Right atrium auricular region (tissue), 2 donors: Measurements from ENCODE around the gene FCHSD2. TPM values are rescaled to one million over a fixed set of nuclear protein-coding genes. Genes with fewer than 3 reads are reported as not detected.

Experiments used
- DNase-seq: peaks from one replicate; pipeline ENCODE4 v3.0.0-alpha.2; 2019; ENCODE audit warnings: low spot score
- H3K27ac ChIP-seq, 2 donors: fragments of 200-600 bp; sonication (generic); 1 replicate in 1 of 2; 2 replicates in 1 of 2; pipeline ENCODE4 v1.5.1; 2016 to 2019
- H3K27me3 ChIP-seq, 2 donors: fragments of 200-600 bp; sonication (generic); one replicate each; pipeline versions ENCODE4 v1.5.1 to v1.6.0; 2017 to 2019
- H3K36me3 ChIP-seq: fragments of 200-600 bp; sonication (generic); one replicate; pipeline ENCODE4 v1.5.1; 2016
- H3K4me1 ChIP-seq, 2 donors: fragments of 200-600 bp; sonication (generic); one replicate each; pipeline versions ENCODE4 v1.5.1 to v1.6.0; 2017 to 2019
- H3K4me3 ChIP-seq, 2 donors: fragments of 200-600 bp; sonication (generic); 1 replicate in 1 of 2; 2 replicates in 1 of 2; pipeline ENCODE4 v1.5.1; 2017 to 2019; ENCODE audit warnings: mild to moderate bottlenecking in 1 of 2, moderate library complexity in 1 of 2
- H3K9me3 ChIP-seq, 2 donors: fragments of 200-600 bp; sonication (generic); one replicate each; pipeline ENCODE4 v1.5.1; 2019
- total RNA-seq, 2 donors: library from RNA; depleted of rRNA; stranded (reverse); fragments of >200 nt; gene quantifications; one replicate each; pipeline ENCODE4 v1.1.0, GENCODE V29; 2016
- TF ChIP-seq, protein P1 (sequence below), 2 donors: fragments of 200-600 bp; sonication (generic); IDR thresholded peaks; one replicate each; pipeline ENCODE4 v1.5.1; 2019; ENCODE audit warnings: antibody characterized with exemption in 2 of 2

The FCHSD2 gene
- total RNA-seq, 2 donors from 2014 or later, result 23.9 to 24.0 TPM

- Histone ChIP-seq H3K27ac (no peak overlapping the region), H3K4me1 (no peaks in the 10 kb centered on the region), H3K36me3 (no peaks in the 10 kb centered on the region), H3K4me3 (no peak overlapping the region), H3K27me3 (no peaks in the 10 kb centered on the region), H3K9me3 (peaks cover 0 to 37% of the 10 kb centered on the region in 2 donors)
- no peak for DNase-seq
- TF ChIP-seq, protein P1, sequence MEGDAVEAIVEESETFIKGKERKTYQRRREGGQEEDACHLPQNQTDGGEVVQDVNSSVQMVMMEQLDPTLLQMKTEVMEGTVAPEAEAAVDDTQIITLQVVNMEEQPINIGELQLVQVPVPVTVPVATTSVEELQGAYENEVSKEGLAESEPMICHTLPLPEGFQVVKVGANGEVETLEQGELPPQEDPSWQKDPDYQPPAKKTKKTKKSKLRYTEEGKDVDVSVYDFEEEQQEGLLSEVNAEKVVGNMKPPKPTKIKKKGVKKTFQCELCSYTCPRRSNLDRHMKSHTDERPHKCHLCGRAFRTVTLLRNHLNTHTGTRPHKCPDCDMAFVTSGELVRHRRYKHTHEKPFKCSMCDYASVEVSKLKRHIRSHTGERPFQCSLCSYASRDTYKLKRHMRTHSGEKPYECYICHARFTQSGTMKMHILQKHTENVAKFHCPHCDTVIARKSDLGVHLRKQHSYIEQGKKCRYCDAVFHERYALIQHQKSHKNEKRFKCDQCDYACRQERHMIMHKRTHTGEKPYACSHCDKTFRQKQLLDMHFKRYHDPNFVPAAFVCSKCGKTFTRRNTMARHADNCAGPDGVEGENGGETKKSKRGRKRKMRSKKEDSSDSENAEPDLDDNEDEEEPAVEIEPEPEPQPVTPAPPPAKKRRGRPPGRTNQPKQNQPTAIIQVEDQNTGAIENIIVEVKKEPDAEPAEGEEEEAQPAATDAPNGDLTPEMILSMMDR (IDR thresholded peaks at IDR 0.05), result no peak
Measured at GRCh38 chr11:73024639-73025038, 117.5 kb downstream of the FCHSD2 start.

- Histone ChIP-seq H3K9me3 (peaks cover 0 to 20% of the 10 kb centered on the region in 2 donors), H3K36me3 (no peaks in the 10 kb centered on the region), H3K27me3 (no peaks in the 10 kb centered on the region), H3K4me3 (no peak overlapping the region), H3K4me1 (peaks cover 0 to 4% of the 10 kb centered on the region in 2 donors), H3K27ac (no peak overlapping the region)
- TF ChIP-seq, protein P1 (IDR thresholded peaks at IDR 0.05), result no peak
- DNase-seq, result no peak
Measured at GRCh38 chr11:73019996-73020395, 122.1 kb downstream of the FCHSD2 start.

GRCh38 chr11:73019449-73019848 is 122.7 kb downstream of the FCHSD2 start:
- Histone ChIP-seq H3K27ac (no peak overlapping the region), H3K4me3 (no peak overlapping the region), H3K9me3 (peaks cover 0 to 15% of the 10 kb centered on the region in 2 donors), H3K4me1 (peaks cover 0 to 4% of the 10 kb centered on the region in 2 donors), H3K27me3 (no peaks in the 10 kb centered on the region), H3K36me3 (no peaks in the 10 kb centered on the region)
- DNase-seq, result no peak
- TF ChIP-seq, protein P1 (IDR thresholded peaks at IDR 0.05), result no peak

DNA sequence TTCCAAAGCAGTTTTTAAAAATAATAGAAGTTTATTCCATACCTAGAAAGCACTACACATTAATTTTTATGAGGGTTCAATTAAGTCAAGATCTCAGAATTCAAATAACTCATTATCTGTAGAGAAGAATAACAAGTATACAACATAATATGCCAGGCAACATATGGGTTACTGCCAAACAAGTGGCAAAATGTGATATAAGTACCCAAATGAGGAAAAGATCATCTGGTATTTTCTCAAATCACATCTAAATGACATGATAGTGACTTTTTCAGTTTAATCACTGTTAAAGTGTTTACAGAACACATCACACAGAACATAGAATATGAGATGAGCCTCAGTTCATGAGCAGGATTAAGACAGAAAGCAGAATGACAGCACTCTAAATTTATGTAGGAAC is 123.3 kb downstream of the FCHSD2 start:
- TF ChIP-seq, protein P1 (IDR thresholded peaks at IDR 0.05), result no peak
- no peaks in the 10 kb centered on the region for H3K27me3 ChIP-seq
- peaks cover 0 to 4% of the 10 kb centered on the region in 2 donors for H3K4me1 ChIP-seq
- H3K27ac ChIP-seq, result no peak overlapping the region
- DNase-seq, result no peak
- peaks cover 0 to 9% of the 10 kb centered on the region in 2 donors for H3K9me3 ChIP-seq
- H3K36me3 ChIP-seq, result no peaks in the 10 kb centered on the region
- H3K4me3 ChIP-seq, result no peak overlapping the region

DNA sequence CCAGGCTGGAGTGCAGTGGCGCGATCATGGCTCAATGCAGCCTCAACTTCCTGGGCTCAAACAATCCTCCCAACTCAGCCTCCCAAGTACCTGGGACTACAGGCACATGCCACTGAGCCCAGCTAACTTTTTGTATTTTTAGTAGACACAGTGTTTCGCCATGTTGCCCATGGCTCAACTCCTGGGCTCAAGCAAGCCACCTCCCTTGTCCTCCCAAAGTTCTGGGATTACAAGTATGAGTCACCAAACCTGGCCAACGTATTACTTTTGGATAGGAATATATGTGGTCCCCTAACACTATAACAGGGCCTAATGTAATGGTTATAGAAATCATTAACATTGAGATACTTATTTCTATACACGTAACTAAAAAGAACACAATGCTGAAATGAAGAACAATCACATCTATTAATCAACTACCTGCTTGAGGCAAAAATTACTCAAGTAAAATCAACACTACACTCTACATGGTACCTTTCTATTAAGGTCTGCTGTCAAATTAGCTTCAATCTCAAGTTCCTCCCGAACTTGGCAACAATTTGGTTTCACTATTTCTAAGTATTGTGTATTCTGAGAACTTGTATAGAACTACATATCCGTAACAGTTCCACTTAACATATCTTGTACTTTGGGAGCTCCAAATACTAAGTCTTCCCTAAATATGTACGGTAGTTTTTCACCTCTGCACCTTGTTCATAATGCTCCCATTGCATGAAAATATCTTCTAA is 124.9 kb downstream of the FCHSD2 start:
- no peaks in the 10 kb centered on the region for H3K27me3 ChIP-seq
- H3K9me3 ChIP-seq, result no peaks in the 10 kb centered on the region
- no peak overlapping the region for H3K4me3 ChIP-seq
- TF ChIP-seq, protein P1 (IDR thresholded peaks at IDR 0.05), result no peak
- peaks cover 0 to 12% of the 10 kb centered on the region in 2 donors for H3K4me1 ChIP-seq
- H3K36me3 ChIP-seq, result no peaks in the 10 kb centered on the region
- H3K27ac ChIP-seq, result no peak overlapping the region
- DNase-seq, result no peak

DNA sequence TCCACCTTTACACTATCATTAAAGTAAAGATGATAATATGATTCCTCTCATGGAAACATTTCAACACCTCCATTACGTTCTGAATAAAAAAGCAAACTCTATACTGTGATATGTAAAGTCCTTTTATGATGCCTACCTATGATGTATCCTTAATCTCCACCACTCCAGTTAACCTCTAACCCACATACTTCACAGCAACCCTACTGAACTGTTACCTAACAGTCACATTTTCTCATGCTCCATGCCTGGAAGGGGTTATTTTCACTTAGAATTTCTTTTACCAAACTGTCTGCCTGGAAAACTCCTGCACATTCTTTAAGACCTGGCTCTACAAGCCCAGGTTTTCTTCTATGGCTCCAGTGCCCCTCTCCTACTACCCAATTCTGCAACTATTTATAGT is 129.1 kb downstream of the FCHSD2 start:
- Histone ChIP-seq H3K36me3 (peaks cover 8% of the 10 kb centered on the region), H3K9me3 (peaks cover 0 to 20% of the 10 kb centered on the region in 2 donors), H3K27ac (no peak overlapping the region), H3K4me1 (peaks cover 0 to 9% of the 10 kb centered on the region in 2 donors), H3K27me3 (no peaks in the 10 kb centered on the region), H3K4me3 (no peak overlapping the region)
- TF ChIP-seq, protein P1 (IDR thresholded peaks at IDR 0.05), result no peak
- DNase-seq, result no peak
